Measurements from ENCODE around the gene EFCAB14.

DNA sequence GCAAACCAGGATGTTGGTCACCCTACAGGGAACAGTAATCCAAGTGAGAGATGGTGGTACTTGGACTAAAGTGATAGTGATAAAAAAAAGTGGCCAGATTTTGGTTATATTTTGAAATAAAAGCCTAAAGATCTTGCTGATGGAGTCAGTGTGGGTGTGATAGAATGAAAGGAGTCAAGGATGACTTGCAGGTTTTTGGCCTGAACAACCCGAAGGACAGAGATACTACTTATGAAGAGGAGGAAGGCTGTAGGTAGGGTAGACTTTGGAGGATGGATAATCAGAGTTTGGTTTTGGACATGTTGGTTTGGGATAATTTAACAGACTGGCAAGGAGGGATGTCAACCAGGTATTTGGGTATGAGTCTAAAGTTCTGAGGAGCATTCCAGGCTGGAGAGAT is 48.8 kb downstream of the EFCAB14 start:
- TF ChIP-seq ARNT (IDR thresholded peaks at IDR 0.05) (no peak), BHLHE40 (IDR thresholded peaks at IDR 0.05; ENCODE audit: borderline replicate concordance) (no peak), ELF4 (IDR thresholded peaks at IDR 0.05) (no peak), SUZ12 (IDR thresholded peaks at IDR 0.05) (no peak), SP1 (IDR thresholded peaks at IDR 0.05) (no peak), FOXA1 (IDR thresholded peaks at IDR 0.05) (no peak)
